GM18907 (cell line): ENCODE results near the gene SHANK3.
"Not testable (repeated sequence)": the region's sequence is repeated elsewhere in the genome, so short reads cannot be mapped to it uniquely, and the experiment has no call there.

Source experiments
- ATAC-seq: cut with Tn5 transposase; IDR thresholded peaks from one replicate; pipeline ENCODE4 v1.9.1; 2021; ENCODE audit warnings: mild to moderate bottlenecking, moderate library complexity; ENCODE audit not compliant: unreplicated experiment

SHANK3 gene

DNA sequence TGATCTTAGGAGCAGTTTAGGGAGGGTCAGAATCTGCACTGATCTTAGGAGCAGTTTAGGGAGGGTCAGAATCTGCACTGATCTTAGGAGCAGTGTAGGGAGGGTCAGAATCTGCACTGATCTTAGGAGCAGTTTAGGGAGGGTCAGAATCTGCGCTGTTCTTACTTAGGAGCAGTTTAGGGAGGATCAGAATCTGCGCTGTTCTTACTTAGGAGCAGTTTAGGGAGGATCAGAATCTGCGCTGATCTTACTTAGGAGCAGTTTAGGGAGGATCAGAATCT, 28.9 kb upstream of the SHANK3 start:
- not testable (repeated sequence) for ATAC-seq

GRCh38 chr22:50653256-50653655, 19.4 kb upstream of the SHANK3 start:
- ATAC-seq: no peak

DNA sequence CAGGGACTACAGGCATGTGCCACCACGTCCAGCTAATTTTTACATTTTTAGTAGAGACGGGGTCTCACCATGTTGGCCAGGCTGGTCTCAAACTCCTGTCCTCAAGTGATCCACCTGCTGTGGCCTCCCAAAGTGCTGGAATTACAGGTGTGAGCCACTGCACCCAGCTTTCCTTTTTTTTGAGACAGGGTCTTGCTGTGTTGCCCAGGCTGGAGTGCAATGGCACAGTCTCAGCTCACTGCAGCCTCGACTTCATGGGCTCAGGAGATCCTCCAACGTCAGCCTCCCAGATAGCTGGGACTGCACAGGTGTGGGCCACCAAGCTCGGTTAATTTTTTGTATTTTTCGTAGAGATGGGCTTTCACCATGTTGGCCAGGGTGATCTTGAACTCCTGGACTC, 18.0 kb upstream of the SHANK3 start:
- ATAC-seq: not testable (repeated sequence)

DNA sequence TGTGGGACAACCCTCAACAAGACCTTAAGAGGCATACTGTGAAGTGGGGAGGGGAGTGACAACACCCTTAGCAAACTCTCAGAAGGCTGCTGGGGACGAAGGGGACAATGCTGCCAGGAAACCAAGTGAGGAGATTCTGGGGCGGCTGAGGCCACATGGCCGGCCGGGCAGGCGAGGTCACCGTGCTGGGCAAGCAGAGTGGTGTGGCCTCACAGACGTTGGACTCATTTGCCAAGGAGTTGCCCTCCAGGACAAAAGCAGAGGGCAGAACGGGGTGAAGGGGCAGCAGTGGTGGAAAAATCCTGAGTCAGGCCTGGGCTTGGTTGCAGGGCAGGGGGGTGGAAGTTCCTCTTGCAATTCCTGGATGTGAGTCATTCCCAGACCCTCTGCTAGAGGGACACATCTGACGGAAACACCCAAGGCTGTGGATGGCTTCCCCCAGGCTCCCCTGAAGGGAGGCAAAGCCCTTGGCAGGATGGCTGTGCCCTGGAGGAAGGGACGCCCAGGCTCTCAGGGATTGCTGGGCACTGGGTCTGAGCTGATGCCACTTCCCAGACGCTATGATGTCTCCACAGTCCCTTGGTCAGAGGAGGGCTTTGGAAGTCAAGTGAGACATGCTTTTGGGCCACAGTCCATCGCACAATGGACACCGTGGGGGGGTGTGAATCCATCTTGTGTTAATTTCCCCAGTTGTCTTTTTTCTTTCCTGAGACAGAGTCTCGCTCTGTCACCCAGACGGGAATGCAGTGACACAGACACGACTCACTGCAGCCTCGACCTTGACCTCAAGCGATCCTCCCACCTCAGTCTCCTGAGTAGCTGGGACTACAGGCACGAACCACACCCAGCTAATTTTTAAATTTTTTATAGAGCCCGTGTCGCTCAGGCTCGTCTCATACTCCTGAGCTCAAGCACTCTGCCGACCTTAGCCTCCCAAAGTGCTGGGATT, 16.2 kb upstream of the SHANK3 start:
- no peak for ATAC-seq

DNA sequence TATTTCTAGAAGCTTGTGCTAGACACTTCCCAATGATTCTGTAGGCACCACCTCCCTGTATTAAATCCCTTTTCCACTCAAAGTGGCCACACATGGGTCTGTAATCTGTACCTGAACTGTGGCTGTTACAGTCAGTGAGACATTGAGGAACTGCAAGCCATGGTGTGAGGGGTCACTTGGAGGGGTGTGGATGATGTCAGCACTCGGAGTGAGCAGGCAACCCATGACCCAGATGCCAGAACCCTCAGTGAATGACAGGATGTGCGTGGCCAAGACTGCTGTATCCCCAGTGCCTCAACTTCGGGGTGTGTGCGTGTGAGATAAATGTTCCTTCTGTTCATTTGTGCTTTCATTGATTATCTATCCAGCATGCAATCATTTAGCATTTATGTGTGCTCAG, 14.7 kb upstream of the SHANK3 start:
- no peak for ATAC-seq

- ATAC-seq: not testable (repeated sequence)
These were observed 12.9 kb upstream of the SHANK3 start for GRCh38 chr22:50659711-50660110.

- ATAC-seq: no peak
These were observed 12.3 kb upstream of the SHANK3 start for GRCh38 chr22:50660306-50660705.

GRCh38 chr22:50665212-50665611, 7.4 kb upstream of the SHANK3 start:
- no peak for ATAC-seq

DNA sequence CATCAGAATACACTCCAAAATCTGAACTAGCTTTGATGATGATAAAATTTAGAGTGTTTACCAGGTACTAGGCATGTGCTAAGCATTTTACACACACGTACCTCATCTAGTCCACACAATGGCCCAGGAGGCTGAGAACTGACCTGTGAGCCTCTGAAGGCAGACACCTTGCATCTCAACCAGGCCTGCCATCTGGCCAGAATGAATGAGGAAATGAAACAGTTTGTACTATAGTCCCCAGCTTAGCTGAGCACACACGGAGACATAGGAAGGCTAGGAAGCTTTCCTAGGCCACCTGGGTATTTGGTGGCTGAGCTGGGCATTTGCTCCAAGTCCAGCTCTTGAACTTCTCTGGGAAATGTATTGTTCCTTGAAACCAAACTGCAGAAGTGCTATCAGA, 6.9 kb upstream of the SHANK3 start:
- ATAC-seq: no peak

GRCh38 chr22:50670513-50670912, 2.1 kb upstream of the SHANK3 start:
- ATAC-seq: no peak

- ATAC-seq: no peak
These were observed 1.6 kb upstream of the SHANK3 start for GRCh38 chr22:50670914-50671538.

DNA sequence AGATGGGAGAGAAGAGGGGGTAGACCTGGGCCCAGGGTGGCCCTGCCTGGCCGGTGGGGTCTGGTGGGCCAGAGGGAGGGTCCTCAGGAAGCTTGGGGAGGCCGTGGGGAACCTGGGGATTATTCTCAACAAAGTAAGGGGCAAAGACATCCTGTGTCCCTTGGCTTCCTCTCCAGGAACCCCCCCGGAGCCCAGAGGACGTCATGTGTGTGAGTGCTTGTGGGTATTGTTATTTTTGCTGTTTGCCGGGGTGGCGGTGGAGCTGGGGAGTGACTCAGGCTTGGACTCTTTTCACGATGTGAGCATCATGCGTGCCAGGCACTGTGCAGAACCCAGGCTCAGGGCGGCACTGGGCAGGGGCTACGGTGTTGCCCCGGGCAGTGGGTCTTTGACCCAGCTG, 982 bp upstream of the SHANK3 start:
- ATAC-seq: no peak

DNA sequence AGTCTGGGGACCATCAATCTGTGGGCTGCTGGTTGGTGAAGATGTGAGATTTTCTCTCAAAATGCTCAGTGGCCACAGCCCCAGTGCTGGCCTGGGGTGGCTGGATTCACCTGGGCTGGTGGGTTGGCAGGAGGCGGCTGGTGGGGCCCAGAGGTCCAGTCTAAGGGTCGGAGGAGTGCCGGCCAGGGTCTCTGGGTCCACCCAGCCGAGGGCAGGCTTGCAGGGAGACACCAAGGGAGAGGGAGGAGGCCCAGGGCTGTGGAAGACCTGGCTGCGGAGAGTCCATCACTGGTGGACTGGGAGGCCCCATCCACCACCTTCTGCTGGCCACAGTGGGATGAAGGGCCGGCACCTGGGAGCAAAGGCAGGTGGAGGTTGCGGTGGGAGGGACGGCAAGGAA, 582 bp upstream of the SHANK3 start:
- ATAC-seq: no peak

GRCh38 chr22:50673231-50674129, 857 bp downstream of the SHANK3 start:
- ATAC-seq: no peak

DNA sequence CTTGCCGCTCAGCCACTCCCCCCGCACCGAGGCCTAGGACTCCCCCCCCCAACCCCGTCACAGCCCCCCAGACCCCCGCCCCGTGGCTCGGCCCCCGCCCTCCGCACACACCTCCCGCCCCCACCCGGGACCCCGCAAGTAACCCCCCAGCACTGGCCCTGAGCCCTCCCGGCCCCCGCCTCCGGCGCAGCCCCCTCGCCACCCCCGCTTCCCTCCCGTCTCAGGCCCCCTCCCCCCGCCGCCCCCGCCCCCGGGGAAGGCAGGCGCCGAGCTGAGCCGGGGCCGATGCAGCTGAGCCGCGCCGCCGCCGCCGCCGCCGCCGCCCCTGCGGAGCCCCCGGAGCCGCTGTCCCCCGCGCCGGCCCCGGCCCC, 1.5 kb downstream of the SHANK3 start:
- ATAC-seq: no peak

GRCh38 chr22:50674606-50675552, 2.3 kb downstream of the SHANK3 start:
- ATAC-seq: no peak

DNA sequence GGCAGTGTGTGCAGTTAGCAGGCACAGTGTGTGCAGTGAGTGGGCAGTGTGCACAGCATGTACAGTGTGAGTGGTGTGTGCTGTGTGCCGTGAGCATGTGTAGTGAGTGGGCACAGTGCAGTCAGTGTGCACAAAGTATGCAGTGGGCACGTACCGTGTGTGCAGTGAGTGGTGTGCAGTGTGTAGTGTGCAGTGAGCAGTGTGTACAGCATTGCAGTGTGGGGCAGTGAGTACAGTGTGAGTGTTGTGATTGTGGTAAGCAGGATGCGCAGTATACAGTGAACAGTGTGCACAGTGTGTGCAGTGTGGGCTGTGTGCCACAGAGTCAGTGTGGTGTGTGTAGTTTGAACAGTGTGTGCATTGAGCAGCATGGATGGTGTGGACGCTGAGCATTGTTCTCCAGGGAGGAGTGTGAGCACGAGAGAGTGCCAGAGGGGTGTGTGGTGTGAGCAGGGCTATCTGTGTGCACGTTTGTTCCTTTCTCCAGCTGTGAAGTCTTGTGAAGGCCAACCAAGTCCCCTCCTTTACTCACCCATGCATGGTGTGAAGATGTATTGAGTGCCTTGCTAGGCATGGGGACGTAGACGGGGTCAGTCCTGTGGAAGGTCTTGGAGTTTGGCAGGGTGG, 3.0 kb downstream of the SHANK3 start:
- no peak for ATAC-seq

DNA sequence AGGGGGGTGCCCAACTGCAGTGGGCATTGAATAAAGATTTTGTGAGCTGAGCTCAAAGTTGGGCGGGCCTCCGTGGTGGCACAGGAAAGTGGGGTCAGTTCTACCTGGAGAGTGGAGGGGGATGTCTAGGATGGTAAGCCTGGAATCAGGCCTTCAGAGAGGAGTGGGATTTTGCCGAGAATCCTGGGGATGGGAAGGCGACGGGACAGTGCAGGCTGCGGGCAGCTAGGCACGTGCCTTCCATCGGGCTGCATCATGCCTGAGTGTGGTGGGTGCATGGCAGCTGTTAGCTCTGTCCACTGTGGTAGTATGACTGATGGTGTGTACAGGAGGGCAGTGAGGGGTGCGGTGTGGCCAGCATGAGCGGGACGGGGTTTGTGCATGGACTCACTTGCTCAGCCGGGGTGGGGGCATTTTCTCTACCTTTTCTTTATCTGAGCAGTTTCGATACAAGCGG, 3.6 kb downstream of the SHANK3 start:
- ATAC-seq: no peak

- ATAC-seq: no peak
These were observed 4.3 kb downstream of the SHANK3 start for GRCh38 chr22:50676661-50677492.
